ENCODE data around the gene PCK1.

- TF ChIP-seq POLR2AphosphoS5 (IDR thresholded peaks at IDR 0.05) (no peak), CTCF (IDR thresholded peaks at IDR 0.05) (no peak)
Measured at GRCh38 chr20:57579331-57579897, 18.5 kb downstream of the PCK1 start.

All from breast epithelium (tissue), 3 donors.